ENCODE results near the gene TDP1. TPM values are rescaled to one million over a fixed set of nuclear protein-coding genes. Genes with fewer than 3 reads are reported as not detected.

Gene TDP1
- total RNA-seq, 1 donor from 2014 or later = 17.9 TPM

DNA sequence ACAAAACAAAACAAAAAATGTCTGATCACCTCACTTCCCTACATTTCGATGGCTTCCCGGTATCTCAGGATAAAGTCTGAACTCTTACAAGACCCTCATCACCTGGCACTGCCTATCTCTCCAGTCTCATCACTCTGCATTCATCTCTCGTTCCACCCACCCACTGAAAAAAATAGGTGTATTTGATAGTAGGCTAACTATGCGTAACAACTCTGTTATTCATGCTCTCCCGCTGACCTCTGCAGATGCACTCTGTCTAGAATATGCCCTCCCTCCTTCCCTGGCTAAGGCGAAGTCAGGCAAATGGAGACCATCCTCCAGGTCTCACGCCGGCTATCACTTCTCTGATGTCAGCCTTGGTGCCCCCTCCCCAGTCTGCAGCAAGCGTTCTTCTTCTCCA is 46.1 kb upstream of the TDP1 start:
- H3K27ac Mint-ChIP-seq (ENCODE audit: unreplicated experiment) = peak overlapping the region; percentile 97
- TF ChIP-seq, protein P1, sequence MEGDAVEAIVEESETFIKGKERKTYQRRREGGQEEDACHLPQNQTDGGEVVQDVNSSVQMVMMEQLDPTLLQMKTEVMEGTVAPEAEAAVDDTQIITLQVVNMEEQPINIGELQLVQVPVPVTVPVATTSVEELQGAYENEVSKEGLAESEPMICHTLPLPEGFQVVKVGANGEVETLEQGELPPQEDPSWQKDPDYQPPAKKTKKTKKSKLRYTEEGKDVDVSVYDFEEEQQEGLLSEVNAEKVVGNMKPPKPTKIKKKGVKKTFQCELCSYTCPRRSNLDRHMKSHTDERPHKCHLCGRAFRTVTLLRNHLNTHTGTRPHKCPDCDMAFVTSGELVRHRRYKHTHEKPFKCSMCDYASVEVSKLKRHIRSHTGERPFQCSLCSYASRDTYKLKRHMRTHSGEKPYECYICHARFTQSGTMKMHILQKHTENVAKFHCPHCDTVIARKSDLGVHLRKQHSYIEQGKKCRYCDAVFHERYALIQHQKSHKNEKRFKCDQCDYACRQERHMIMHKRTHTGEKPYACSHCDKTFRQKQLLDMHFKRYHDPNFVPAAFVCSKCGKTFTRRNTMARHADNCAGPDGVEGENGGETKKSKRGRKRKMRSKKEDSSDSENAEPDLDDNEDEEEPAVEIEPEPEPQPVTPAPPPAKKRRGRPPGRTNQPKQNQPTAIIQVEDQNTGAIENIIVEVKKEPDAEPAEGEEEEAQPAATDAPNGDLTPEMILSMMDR (IDR thresholded peaks at IDR 0.05) = no peak
- H3K4me3 Mint-ChIP-seq (ENCODE audit: unreplicated experiment) = no peak overlapping the region
- no peak for DNase-seq (ENCODE audit: extremely low spot score, unreplicated experiment)
- H3K9me3 Mint-ChIP-seq (ENCODE audit: unreplicated experiment) = no peaks in the 10 kb centered on the region
- H3K27me3 Mint-ChIP-seq (ENCODE audit: unreplicated experiment) = no peaks in the 10 kb centered on the region
- peaks cover 41% of the 10 kb centered on the region for H3K4me1 Mint-ChIP-seq (ENCODE audit: unreplicated experiment)
- H3K36me3 Mint-ChIP-seq (ENCODE audit: unreplicated experiment) = no peaks in the 10 kb centered on the region

DNA sequence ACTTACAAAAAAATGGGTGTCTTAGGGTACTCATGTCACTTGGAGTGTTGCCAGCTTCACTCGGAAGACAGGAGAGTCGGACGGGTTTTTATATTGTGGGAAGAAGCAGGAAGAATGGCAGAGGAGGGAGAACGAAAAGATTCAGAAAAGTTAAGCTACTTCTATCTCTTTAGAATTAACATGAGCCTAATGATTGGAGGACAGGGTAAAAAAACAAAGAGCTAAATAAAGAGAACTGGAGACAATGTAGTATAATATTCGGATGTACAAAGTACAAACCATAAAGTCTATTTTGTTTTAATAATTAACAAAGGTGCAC is 45.1 kb upstream of the TDP1 start:
- peak overlapping the region; percentile 46 for H3K4me3 Mint-ChIP-seq (ENCODE audit: unreplicated experiment)
- H3K36me3 Mint-ChIP-seq (ENCODE audit: unreplicated experiment) = no peaks in the 10 kb centered on the region
- H3K9me3 Mint-ChIP-seq (ENCODE audit: unreplicated experiment) = no peaks in the 10 kb centered on the region
- H3K27me3 Mint-ChIP-seq (ENCODE audit: unreplicated experiment) = no peaks in the 10 kb centered on the region
- TF ChIP-seq, protein P1 (IDR thresholded peaks at IDR 0.05) = no peak
- peaks cover 51% of the 10 kb centered on the region for H3K4me1 Mint-ChIP-seq (ENCODE audit: unreplicated experiment)
- peak overlapping the region; percentile 97 for H3K27ac Mint-ChIP-seq (ENCODE audit: unreplicated experiment)
- DNase-seq (ENCODE audit: extremely low spot score, unreplicated experiment) = no peak

- Mint-ChIP-seq H3K4me1 (ENCODE audit: unreplicated experiment) (peaks cover 55% of the 10 kb centered on the region), H3K4me3 (ENCODE audit: unreplicated experiment) (peak overlapping the region; percentile 46)
Observed at GRCh38 chr14:89911010-89911919, 44.5 kb upstream of the TDP1 start.

DNA sequence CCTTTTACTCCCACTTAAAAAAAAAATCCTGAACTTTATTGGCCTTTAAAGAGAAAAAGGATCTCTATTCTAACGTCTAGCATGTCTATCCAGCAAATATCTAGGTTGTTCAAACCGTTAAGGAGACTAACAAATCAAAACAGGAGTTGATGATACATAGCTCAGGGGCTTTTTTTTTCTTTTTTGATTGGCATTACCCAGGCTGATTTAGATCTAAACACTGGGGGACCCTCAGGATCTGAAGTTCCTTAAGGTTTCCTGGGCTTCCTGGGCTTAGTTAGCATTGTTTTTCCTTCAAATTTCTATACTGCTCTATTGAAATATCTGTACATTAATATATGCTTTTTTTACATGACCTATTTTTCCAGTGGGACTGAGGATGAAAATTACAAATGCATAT is 43.5 kb upstream of the TDP1 start:
- no peak overlapping the region for H3K4me3 Mint-ChIP-seq (ENCODE audit: unreplicated experiment)
- TF ChIP-seq, protein P1 (IDR thresholded peaks at IDR 0.05) = no peak
- H3K9me3 Mint-ChIP-seq (ENCODE audit: unreplicated experiment) = no peaks in the 10 kb centered on the region

More at GRCh38 chr14:89911010-89911919, 44.5 kb upstream of the TDP1 start:
- no peak for DNase-seq (ENCODE audit: extremely low spot score, unreplicated experiment)
- no peaks in the 10 kb centered on the region for H3K36me3 Mint-ChIP-seq (ENCODE audit: unreplicated experiment)
- H3K9me3 Mint-ChIP-seq (ENCODE audit: unreplicated experiment) = no peaks in the 10 kb centered on the region
- peak overlapping the region; percentile 97 for H3K27ac Mint-ChIP-seq (ENCODE audit: unreplicated experiment)
- TF ChIP-seq, protein P1 (IDR thresholded peaks at IDR 0.05) = no peak
- no peaks in the 10 kb centered on the region for H3K27me3 Mint-ChIP-seq (ENCODE audit: unreplicated experiment)

DNA sequence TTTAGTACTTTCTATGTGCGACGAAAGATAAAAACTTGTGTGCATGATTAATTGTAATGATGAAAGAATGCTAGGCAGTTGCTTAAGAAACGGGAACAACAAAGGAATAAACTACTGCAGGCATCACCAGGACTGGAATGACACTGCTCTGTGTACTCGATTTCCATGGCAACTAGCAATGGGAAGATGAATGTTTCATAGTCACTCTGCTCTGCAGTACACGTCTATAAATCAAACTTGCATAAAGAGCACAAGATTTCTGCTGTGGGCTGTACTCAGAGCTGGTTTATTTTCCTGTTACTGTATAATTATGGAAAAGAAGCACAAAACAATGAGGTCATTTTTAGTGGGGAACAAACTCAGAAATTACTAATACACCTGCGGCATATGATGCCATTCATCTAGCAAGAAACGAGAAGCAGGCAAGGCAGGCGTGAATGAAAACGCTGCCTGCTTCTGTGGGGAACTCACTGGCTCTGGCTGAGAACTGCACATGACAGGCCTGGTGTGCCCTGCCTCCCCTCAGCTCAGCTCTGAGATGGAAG is 43.0 kb upstream of the TDP1 start:
- no peak for DNase-seq (ENCODE audit: extremely low spot score, unreplicated experiment)
- peaks cover 58% of the 10 kb centered on the region for H3K4me1 Mint-ChIP-seq (ENCODE audit: unreplicated experiment)
- TF ChIP-seq, protein P1 (IDR thresholded peaks at IDR 0.05) = no peak
- H3K36me3 Mint-ChIP-seq (ENCODE audit: unreplicated experiment) = no peaks in the 10 kb centered on the region
- H3K27me3 Mint-ChIP-seq (ENCODE audit: unreplicated experiment) = no peaks in the 10 kb centered on the region
- H3K4me3 Mint-ChIP-seq (ENCODE audit: unreplicated experiment) = no peak overlapping the region
- H3K27ac Mint-ChIP-seq (ENCODE audit: unreplicated experiment) = peak overlapping the region; percentile 97
- no peaks in the 10 kb centered on the region for H3K9me3 Mint-ChIP-seq (ENCODE audit: unreplicated experiment)

More for the DNA sequence above, 43.5 kb upstream of the TDP1 start:
- no peaks in the 10 kb centered on the region for H3K36me3 Mint-ChIP-seq (ENCODE audit: unreplicated experiment)
- peak overlapping the region; percentile 97 for H3K27ac Mint-ChIP-seq (ENCODE audit: unreplicated experiment)
- no peaks in the 10 kb centered on the region for H3K27me3 Mint-ChIP-seq (ENCODE audit: unreplicated experiment)
- no peak for DNase-seq (ENCODE audit: extremely low spot score, unreplicated experiment)
- H3K4me1 Mint-ChIP-seq (ENCODE audit: unreplicated experiment) = peaks cover 58% of the 10 kb centered on the region

Data from osteocyte (in vitro differentiated cells).